H9 (cell line): ENCODE data around the gene TUBGCP5. TPM values are rescaled to one million over a fixed set of nuclear protein-coding genes. Genes with fewer than 3 reads are reported as not detected.

Experiments used
- DNase-seq: peaks from one replicate; pipeline ENCODE4 v3.0.0-alpha.2; 2017
- H2AFZ ChIP-seq: one replicate; pipeline ENCODE4 v1.6.1; 2013; ENCODE audit warnings: mild to moderate bottlenecking, low read length, control low read depth, moderate library complexity
- H2AK5ac ChIP-seq: 2 replicates; pipeline ENCODE4 v1.6.1; 2013; ENCODE audit warnings: low read length, control low read depth, mixed read lengths; ENCODE audit not compliant: insufficient read length
- H2BK120ac ChIP-seq: one replicate; pipeline ENCODE4 v1.6.1; 2013; ENCODE audit warnings: low read depth, mild to moderate bottlenecking, low read length, control low read depth, inconsistent platforms; ENCODE audit not compliant: poor library complexity, severe bottlenecking
- H2BK12ac ChIP-seq: 2 replicates; pipeline ENCODE4 v1.6.1; 2013; ENCODE audit warnings: low read length, control low read depth, mixed read lengths, low read depth; ENCODE audit not compliant: insufficient read length
- H2BK15ac ChIP-seq: 2 replicates; pipeline ENCODE4 v1.6.1; 2013; ENCODE audit warnings: low read depth, low read length, control low read depth
- H2BK20ac ChIP-seq: one replicate; pipeline ENCODE4 v1.6.1; 2013; ENCODE audit warnings: low read depth, mild to moderate bottlenecking, low read length, control low read depth, inconsistent platforms; ENCODE audit not compliant: poor library complexity, severe bottlenecking
- H2BK5ac ChIP-seq: 2 replicates; pipeline ENCODE4 v1.6.1; 2013; ENCODE audit warnings: low read length, control low read depth, mixed read lengths; ENCODE audit not compliant: insufficient read length
- H3K14ac ChIP-seq: 2 replicates; pipeline ENCODE4 v1.6.1; 2013; ENCODE audit warnings: low read length, control low read depth; ENCODE audit not compliant: insufficient read depth
- H3K18ac ChIP-seq: 2 replicates; pipeline ENCODE4 v1.6.1; 2013; ENCODE audit warnings: low read depth, mild to moderate bottlenecking, mixed read lengths, low read length, control low read depth; ENCODE audit not compliant: insufficient read length
- H3K23ac ChIP-seq: 2 replicates; pipeline ENCODE4 v1.6.1; 2013; ENCODE audit warnings: low read length, control low read depth, mixed read lengths, low read depth; ENCODE audit not compliant: insufficient read length
- H3K23me2 ChIP-seq: 2 replicates; pipeline ENCODE4 v1.6.1; 2013; ENCODE audit warnings: low read depth, mild to moderate bottlenecking, mixed read lengths, low read length, control low read depth; ENCODE audit not compliant: insufficient read length, poor library complexity, severe bottlenecking
- H3K27ac ChIP-seq: 2 replicates; pipeline ENCODE4 v1.5.1; 2013; ENCODE audit warnings: low read length, control low read depth, mixed read lengths, low read depth; ENCODE audit not compliant: insufficient read length
- H3K27me3 ChIP-seq: 2 replicates; pipeline ENCODE4 v1.6.1; 2013; ENCODE audit warnings: low read length, control low read depth, inconsistent platforms; ENCODE audit not compliant: insufficient read depth
- H3K4ac ChIP-seq: 2 replicates; pipeline ENCODE4 v1.6.1; 2013; ENCODE audit warnings: low read depth, mild to moderate bottlenecking, control low read depth, inconsistent platforms, low read length, moderate library complexity
- H3K4me1 ChIP-seq: 2 replicates; pipeline ENCODE4 v1.6.1; 2013; ENCODE audit warnings: low read length, control low read depth, inconsistent platforms; ENCODE audit not compliant: insufficient read depth
- H3K4me2 ChIP-seq: 2 replicates; pipeline ENCODE4 v1.6.1; 2013; ENCODE audit warnings: low read length, control low read depth, mixed read lengths; ENCODE audit not compliant: insufficient read length, insufficient read depth
- H3K56ac ChIP-seq: 2 replicates; pipeline ENCODE4 v1.6.1; 2013; ENCODE audit warnings: low read depth, mild to moderate bottlenecking, mixed read lengths, low read length, control low read depth; ENCODE audit not compliant: insufficient read length
- H3K79me1 ChIP-seq: 2 replicates; pipeline ENCODE4 v1.6.1; 2013; ENCODE audit warnings: low read depth, mild to moderate bottlenecking, moderate library complexity, low read length, control low read depth, inconsistent platforms; ENCODE audit not compliant: insufficient read depth, poor library complexity, severe bottlenecking
- H3K79me2 ChIP-seq: 2 replicates; pipeline ENCODE4 v1.6.1; 2013; ENCODE audit warnings: low read length, control low read depth, inconsistent platforms; ENCODE audit not compliant: insufficient read depth
- H3K9ac ChIP-seq: 2 replicates; pipeline ENCODE4 v1.6.1; 2013; ENCODE audit warnings: low read length, control low read depth, mixed read lengths; ENCODE audit not compliant: insufficient read length; ENCODE audit errors: extremely low read depth
- H3K9me3 ChIP-seq: one replicate; pipeline ENCODE4 v1.6.1; 2013; ENCODE audit warnings: low read depth, low read length, inconsistent platforms; ENCODE audit not compliant: control insufficient read depth
- H3T11ph ChIP-seq: one replicate; pipeline ENCODE4 v1.6.1; 2013; ENCODE audit warnings: mild to moderate bottlenecking, low read length, control low read depth, inconsistent platforms
- H4K20me1 ChIP-seq: one replicate; pipeline ENCODE4 v1.6.1; 2013; ENCODE audit not compliant: control insufficient read depth, insufficient read length, insufficient read depth
- H4K5ac ChIP-seq: 2 replicates; pipeline ENCODE4 v1.6.1; 2013; ENCODE audit warnings: low read depth, mild to moderate bottlenecking, mixed read lengths, low read length, control low read depth; ENCODE audit not compliant: insufficient read length
- H4K8ac ChIP-seq: replicated peaks from 2 replicates; pipeline ENCODE4 v1.6.1; 2013; ENCODE audit warnings: low read length, control low read depth, mixed read lengths, low read depth; ENCODE audit not compliant: insufficient read length
- H4K91ac ChIP-seq: 2 replicates; pipeline ENCODE4 v1.6.1; 2013; ENCODE audit warnings: low read depth, mild to moderate bottlenecking, moderate library complexity, mixed read lengths, low read length, control low read depth; ENCODE audit not compliant: insufficient read length
- H3K27ac Mint-ChIP-seq, 3 experiments: 2 replicates in 2 of 3; 3 replicates in 1 of 3; pipeline ENCODE4 v1.8.0; 2020 to 2021; ENCODE audit warnings: mixed read lengths in 3 of 3, mild to moderate bottlenecking in 1 of 3, moderate library complexity in 1 of 3
- H3K27me3 Mint-ChIP-seq: 2 replicates; pipeline ENCODE4 v1.8.0; 2021; ENCODE audit warnings: low read depth, mild to moderate bottlenecking, moderate library complexity, mixed read lengths
- H3K36me3 Mint-ChIP-seq, 3 experiments: 2 replicates in 2 of 3; 3 replicates in 1 of 3; pipeline ENCODE4 v1.8.0; 2020 to 2021; ENCODE audit warnings: low read depth in 3 of 3, mixed read lengths in 3 of 3; ENCODE audit not compliant: insufficient read depth in 1 of 3
- H3K4me1 Mint-ChIP-seq, 2 experiments: 2 replicates each; pipeline ENCODE4 v1.8.0; 2020; ENCODE audit warnings: mixed read lengths in 2 of 2
- H3K4me3 Mint-ChIP-seq, 2 experiments: 2 replicates in 1 of 2; 3 replicates in 1 of 2; pipeline ENCODE4 v1.8.0; 2020 to 2021; ENCODE audit warnings: mild to moderate bottlenecking in 2 of 2, mixed read lengths in 2 of 2, moderate library complexity in 1 of 2
- H3K9me3 Mint-ChIP-seq, 2 experiments: 2 replicates in 1 of 2; 3 replicates in 1 of 2; pipeline ENCODE4 v1.8.0; 2020; ENCODE audit warnings: mild to moderate bottlenecking in 2 of 2, mixed read lengths in 2 of 2, moderate library complexity in 1 of 2
- CTCF ChIP-seq: fragments of 200-600 bp; sonication (generic); conservative IDR thresholded peaks from 3 replicates; pipeline ENCODE4 v1.8.0; 2021; ENCODE audit warnings: antibody characterized with exemption, mild to moderate bottlenecking
- WGBS: extraction: QIAGEN DNeasy Blood & Tissue Kit; methylation state at CpG from one replicate; pipeline ENCODE4 v1.1.7; 2013; ENCODE audit warnings: missing lambda C conversion rate, low lambda C conversion rate, mixed read lengths; ENCODE audit not compliant: insufficient read length; ENCODE audit errors: extremely low coverage; 5-methylcytosine and 5-hydroxymethylcytosine counted together
- total RNA-seq: library from RNA; stranded (reverse); gene quantifications from 2 replicates; pipeline ENCODE4 v1.2.1, GENCODE V29; 2021

Gene TUBGCP5
- total RNA-seq, 1 experiment from 2014 or later = 15.3 TPM

GRCh38 chr15:23073890-23074646 lies 34.7 kb upstream of the TUBGCP5 start:
- WGBS = no CpG with 5 or more reads among the region's 24 CpGs
- Histone ChIP-seq H4K20me1 (no peaks in the 10 kb centered on the region), H3K9me3 (peaks cover 6% of the 10 kb centered on the region), H3K14ac (no peak overlapping the region), H3K4me1 (no peaks in the 10 kb centered on the region), H2BK12ac (no peak overlapping the region), H3K56ac (no peak overlapping the region), H3K4me2 (no peak overlapping the region), H4K5ac (no peak overlapping the region), H2BK20ac (no peak overlapping the region), H3K79me2 (no peaks in the 10 kb centered on the region), H2BK15ac (no peak overlapping the region), H4K8ac (no peak overlapping the region), H3T11ph (no peak overlapping the region), H3K4ac (no peak overlapping the region), H2AK5ac (no peak overlapping the region), H4K91ac (no peak overlapping the region), H3K27me3 (no peaks in the 10 kb centered on the region), H3K18ac (no peak overlapping the region), H3K23me2 (no peaks in the 10 kb centered on the region), H3K27ac (no peak overlapping the region), H3K9ac (no peak overlapping the region), H2BK5ac (no peak overlapping the region), H3K23ac (no peak overlapping the region), H2AFZ (no peak overlapping the region), H3K79me1 (no peaks in the 10 kb centered on the region), H2BK120ac (no peak overlapping the region)
- Mint-ChIP-seq H3K9me3 (peaks cover 46 to 53% of the 10 kb centered on the region in 2 experiments), H3K27me3 (peaks cover 1% of the 10 kb centered on the region; the same call in 1 of the 2 replicates), H3K36me3 (no peaks in the 10 kb centered on the region; a peak in 1 of 7 replicates), H3K4me1 (0 out of 4 replicates have a peak, but pooled peaks cover 0 to 2% of the 10 kb centered on the region in 2 experiments), H3K27ac (no peak overlapping the region), H3K4me3 (no peak overlapping the region)
- no peak for DNase-seq
- TF ChIP-seq CTCF = no peak
